Measurements from ENCODE around the gene AGO4. TPM values are rescaled to one million over a fixed set of nuclear protein-coding genes. Genes with fewer than 3 reads are reported as not detected.

Gene AGO4
- polyA plus RNA-seq, 2 of the 4 experiments (the other 2 are of a cell fraction), result 3.1 to 4.7 TPM

GRCh38 chr1:35834218-35834617, 26.4 kb downstream of the AGO4 start:
- H3K4me3 ChIP-seq, result no peak overlapping the region
- ATAC-seq (no peak), DNase-seq (ENCODE audit: low read depth in 1 of 2, low spot score in 1 of 2) (no peak), FAIRE-seq (no peak)
- no peak overlapping the region for H3K4me2 ChIP-seq
- CTCF ChIA-PET, result interaction anchor here (0.6 to 1.0 kb wide), 2 partner anchors 12 to 35 kb away, joined by 3 read pairs; no protein-coding TSS in a partner anchor
- POLR2A ChIA-PET, result interaction anchor here (1.8 kb wide), 1 partner anchor 97 kb away, joined by 4 read pairs; no protein-coding TSS in a partner anchor
- no peak overlapping the region for H3K27ac ChIP-seq
- TF ChIP-seq ZSCAN20 (CRISPR knock-in tag; IDR thresholded peaks at IDR 0.05) (no peak), HES2 (IDR thresholded peaks at IDR 0.05) (no peak), GATA3 (IDR thresholded peaks at IDR 0.05; ENCODE audit: borderline replicate concordance) (no peak), HOXA7 (CRISPR knock-in tag; IDR thresholded peaks at IDR 0.05) (no peak), FOSL2 (IDR thresholded peaks at IDR 0.05) (no peak), FOSL2 (CRISPR knock-in tag; IDR thresholded peaks at IDR 0.05) (no peak), CEBPB (IDR thresholded peaks at IDR 0.05) (no peak), POLR2A (IDR thresholded peaks at IDR 0.05; ENCODE audit: low read length) (no peak)
- no peaks in the 10 kb centered on the region for H3K9me3 ChIP-seq
- no peaks in the 10 kb centered on the region for H3K4me1 ChIP-seq
- WGBS (ENCODE audit: missing lambda C conversion rate), result 96% methylated on average over 2 of the region's 2 CpGs

- Histone ChIP-seq H3K4me2 (no peak overlapping the region), H3K9me3 (no peaks in the 10 kb centered on the region), H3K4me1 (no peaks in the 10 kb centered on the region), H3K27ac (no peak overlapping the region), H3K4me3 (no peak overlapping the region)
- WGBS (ENCODE audit: missing lambda C conversion rate), result 60% methylated on average over 2 of the region's 2 CpGs
- no peak for ATAC-seq
- no peak for TF ChIP-seq TP53 (CRISPR knock-in tag; IDR thresholded peaks at IDR 0.05)
- ChIA-PET POLR2A (no interaction called here), CTCF (no interaction called here)
- FAIRE-seq, result no peak
- DNase-seq (ENCODE audit: low read depth in 1 of 2, low spot score in 1 of 2), result no peak
Measured at GRCh38 chr1:35835398-35835797, 27.6 kb downstream of the AGO4 start.

GRCh38 chr1:35836734-35837133, 28.9 kb downstream of the AGO4 start:
- FAIRE-seq, result no peak
- Histone ChIP-seq H3K4me3 (no peak overlapping the region), H3K27ac (no peak overlapping the region), H3K9me3 (no peaks in the 10 kb centered on the region), H3K4me1 (no peaks in the 10 kb centered on the region), H3K4me2 (no peak overlapping the region)
- no peak for TF ChIP-seq ELK1 (IDR thresholded peaks at IDR 0.05; ENCODE audit: low read depth, low read length)
- no peak for TF ChIP-seq CBX2 (IDR thresholded peaks at IDR 0.05; ENCODE audit: borderline replicate concordance, low read depth)
- no peak for TF ChIP-seq MYC (IDR thresholded peaks at IDR 0.05; ENCODE audit: borderline replicate concordance, low read length)
- no peak for TF ChIP-seq ZNF302 (CRISPR knock-in tag; IDR thresholded peaks at IDR 0.05)
- TF ChIP-seq NR3C1 (IDR thresholded peaks at IDR 0.05), result no peak
- no peak for TF ChIP-seq BHLHE40 (IDR thresholded peaks at IDR 0.05; ENCODE audit: low read depth, low read length)
- DNase-seq (ENCODE audit: low read depth in 1 of 2, low spot score in 1 of 2), result no peak
- ChIA-PET CTCF (no interaction called here), POLR2A (no interaction called here)
- no peak for ATAC-seq
- 100% methylated on average over 1 of the region's 1 CpG for WGBS (ENCODE audit: missing lambda C conversion rate)

- no peak overlapping the region for H3K4me3 ChIP-seq
- ChIA-PET POLR2A (no interaction called here), CTCF (no interaction called here)
- FAIRE-seq (no peak), DNase-seq (ENCODE audit: low read depth in 1 of 2, low spot score in 1 of 2) (no peak), ATAC-seq (no peak)
- H3K27ac ChIP-seq, result no peak overlapping the region
- H3K4me2 ChIP-seq, result no peak overlapping the region
- H3K9me3 ChIP-seq, result no peaks in the 10 kb centered on the region
- no peaks in the 10 kb centered on the region for H3K4me1 ChIP-seq
- 91% methylated on average over 8 of the region's 8 CpGs for WGBS (ENCODE audit: missing lambda C conversion rate)
- TF ChIP-seq USF2 (IDR thresholded peaks at IDR 0.05) (no peak), BCL3 (IDR thresholded peaks at IDR 0.05) (no peak), CEBPB (IDR thresholded peaks at IDR 0.05) (peak; percentile 38 to 55; a peak in 2 of 4 replicates), POLR2AphosphoS2 (conservative IDR thresholded peaks at IDR 0.05; ENCODE audit: low read length) (no peak)
Measured at GRCh38 chr1:35838693-35839245, 31.0 kb downstream of the AGO4 start.

Measured in A549 (cell line).